Stomach smooth muscle (tissue), 2 donors: ENCODE measurements around the gene NOXO1.
"Not testable (repeated sequence)": the region's sequence is repeated elsewhere in the genome, so short reads cannot be mapped to it uniquely, and the experiment has no call there.

Source experiments
- H3K27ac ChIP-seq: one replicate; pipeline ENCODE4 v1.7.0; 2013; ENCODE audit warnings: mild to moderate bottlenecking, low read length, inconsistent platforms
- H3K27me3 ChIP-seq, 2 donors: one replicate each; pipeline ENCODE4 v1.7.0; 2013; ENCODE audit warnings: low read length in 2 of 2; ENCODE audit not compliant: insufficient read depth in 2 of 2, control insufficient read depth in 1 of 2
- H3K36me3 ChIP-seq, 2 donors: one replicate each; pipeline ENCODE4 v1.7.0; 2013; ENCODE audit warnings: low read length in 2 of 2; ENCODE audit not compliant: control insufficient read depth in 2 of 2, insufficient read depth in 2 of 2
- H3K4me1 ChIP-seq: one replicate; pipeline ENCODE4 v1.7.0; 2013; ENCODE audit warnings: low read length; ENCODE audit not compliant: control insufficient read depth, insufficient read depth
- H3K4me3 ChIP-seq, 2 donors: one replicate each; pipeline ENCODE4 v1.7.0; 2013; ENCODE audit warnings: low read length in 2 of 2
- H3K9ac ChIP-seq, 2 donors: one replicate each; pipeline ENCODE4 v1.7.0; 2013; ENCODE audit warnings: low read length in 2 of 2, mild to moderate bottlenecking in 1 of 2
- H3K9me3 ChIP-seq, 2 donors: one replicate each; pipeline ENCODE4 v1.7.0; 2013; ENCODE audit warnings: low read length in 2 of 2; ENCODE audit not compliant: control insufficient read depth in 2 of 2
- donor health status: healthy.
- donor health status: Pancreatic carcinoma.

NOXO1 gene

DNA sequence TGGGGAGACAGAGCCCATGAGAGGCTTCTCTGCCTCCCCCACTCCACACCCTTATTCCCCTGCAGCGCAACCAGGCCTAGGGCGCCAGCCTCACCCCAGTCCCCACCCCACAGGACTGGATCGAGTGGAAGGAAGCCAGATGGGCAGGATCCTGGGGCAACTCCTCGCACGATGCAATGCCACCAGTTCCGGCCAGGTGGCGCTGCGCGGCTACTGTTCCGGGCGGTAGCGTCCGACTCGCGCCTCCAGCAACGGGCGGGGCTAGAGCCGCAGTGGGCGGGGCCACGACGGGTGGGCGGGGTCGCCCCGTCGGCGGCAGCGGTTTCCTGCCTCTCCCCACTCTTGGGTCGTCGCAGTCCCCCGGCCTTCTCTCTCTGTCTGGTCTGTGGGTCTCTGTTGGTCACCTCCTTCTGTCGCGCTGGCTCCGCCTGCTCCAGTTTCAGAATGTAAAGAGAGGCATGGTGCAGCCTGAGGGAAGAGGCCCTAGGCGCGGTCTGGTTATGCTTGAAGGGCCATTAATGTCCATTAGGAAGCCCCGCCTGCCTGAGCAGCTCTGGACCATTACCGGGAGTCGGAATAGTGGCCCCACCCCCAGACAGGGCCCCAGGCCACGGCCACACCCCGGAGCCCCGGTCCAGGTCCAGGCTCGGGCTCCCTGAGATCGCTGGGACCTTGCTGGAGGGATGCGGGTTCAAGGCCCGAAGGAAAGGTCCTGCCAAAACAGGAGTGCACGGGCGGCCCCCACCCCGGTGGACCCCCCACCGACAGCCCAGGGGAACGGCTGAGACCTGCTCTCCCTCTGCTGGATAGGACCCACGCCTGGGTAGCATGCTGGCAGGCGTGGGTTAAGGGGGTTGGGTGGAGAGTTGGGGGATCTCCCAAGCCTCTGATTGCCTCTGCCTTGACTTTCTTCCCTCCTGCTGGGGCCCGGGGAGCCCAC, 42.1 kb upstream of the NOXO1 start:
- H3K36me3 ChIP-seq, result no peaks in the 10 kb centered on the region
- no peaks in the 10 kb centered on the region for H3K9me3 ChIP-seq
- H3K27ac ChIP-seq, result peak overlapping the region; percentile 18
- peaks cover 11 to 25% of the 10 kb centered on the region in 2 donors for H3K27me3 ChIP-seq
- peaks cover 56% of the 10 kb centered on the region for H3K4me1 ChIP-seq
- peak overlapping the region; percentile 69 to 71 for H3K4me3 ChIP-seq
- no peak overlapping the region for H3K9ac ChIP-seq

DNA sequence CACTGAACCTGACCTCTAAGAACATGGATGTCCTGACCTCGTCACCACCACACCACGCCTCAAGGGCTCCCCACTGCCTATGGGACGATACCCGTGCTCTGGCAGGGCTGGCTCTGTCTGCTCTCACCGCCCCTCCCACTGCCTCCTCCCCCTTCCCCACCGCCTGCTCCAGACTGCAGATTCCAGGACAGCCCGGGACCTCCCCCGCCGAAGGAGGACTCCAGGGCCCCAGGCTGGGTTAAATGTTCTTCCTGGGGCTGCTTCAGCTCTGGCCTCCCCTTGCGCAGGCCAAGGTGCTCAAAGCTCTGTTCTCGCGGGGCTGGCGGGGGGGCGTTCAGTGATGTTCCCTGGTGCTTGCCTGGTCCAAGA, 41.4 kb upstream of the NOXO1 start:
- H3K9ac ChIP-seq, result no peak overlapping the region
- H3K4me1 ChIP-seq, result peaks cover 49% of the 10 kb centered on the region
- no peak overlapping the region for H3K27ac ChIP-seq
- no peaks in the 10 kb centered on the region for H3K36me3 ChIP-seq
- H3K4me3 ChIP-seq, result peak overlapping the region; percentile 69 to 71
- H3K9me3 ChIP-seq, result no peaks in the 10 kb centered on the region
- peaks cover 14 to 25% of the 10 kb centered on the region in 2 donors for H3K27me3 ChIP-seq

DNA sequence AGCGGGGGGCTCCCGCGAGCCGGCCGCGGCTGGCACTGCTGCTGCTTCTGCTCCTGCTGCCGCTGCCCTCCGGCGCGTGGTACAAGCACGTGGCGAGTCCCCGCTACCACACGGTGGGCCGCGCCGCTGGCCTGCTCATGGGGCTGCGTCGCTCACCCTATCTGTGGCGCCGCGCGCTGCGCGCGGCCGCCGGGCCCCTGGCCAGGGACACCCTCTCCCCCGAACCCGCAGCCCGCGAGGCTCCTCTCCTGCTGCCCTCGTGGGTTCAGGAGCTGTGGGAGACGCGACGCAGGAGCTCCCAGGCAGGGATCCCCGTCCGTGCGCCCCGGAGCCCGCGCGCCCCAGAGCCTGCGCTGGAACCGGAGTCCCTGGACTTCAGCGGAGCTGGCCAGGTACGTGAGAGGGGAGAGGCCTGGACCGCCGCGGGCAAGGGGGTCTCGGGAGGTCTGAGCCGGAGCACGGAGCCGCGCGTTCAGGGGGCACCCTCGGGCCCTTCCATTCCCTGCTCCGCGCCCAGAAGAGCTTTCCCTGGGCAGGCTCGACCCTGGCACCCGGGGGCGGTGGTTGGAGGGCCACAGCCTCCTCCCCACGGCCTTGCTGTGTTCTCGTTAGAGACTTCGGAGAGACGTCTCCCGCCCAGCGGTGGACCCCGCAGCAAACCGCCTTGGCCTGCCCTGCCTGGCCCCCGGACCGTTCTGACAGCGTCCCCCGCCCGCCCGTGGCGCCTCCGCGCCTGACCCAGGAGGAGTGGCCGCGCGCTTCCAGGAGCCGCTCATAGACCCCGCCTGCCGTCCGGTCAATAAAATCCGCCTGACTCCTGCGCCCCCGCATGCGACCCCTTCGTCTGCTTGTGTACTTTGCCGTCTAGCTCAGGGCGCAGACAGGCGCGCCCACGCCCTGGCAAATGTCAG, 38.9 kb upstream of the NOXO1 start:
- peak overlapping the region in 1 of 2 donors; percentile 22 for H3K4me3 ChIP-seq

DNA sequence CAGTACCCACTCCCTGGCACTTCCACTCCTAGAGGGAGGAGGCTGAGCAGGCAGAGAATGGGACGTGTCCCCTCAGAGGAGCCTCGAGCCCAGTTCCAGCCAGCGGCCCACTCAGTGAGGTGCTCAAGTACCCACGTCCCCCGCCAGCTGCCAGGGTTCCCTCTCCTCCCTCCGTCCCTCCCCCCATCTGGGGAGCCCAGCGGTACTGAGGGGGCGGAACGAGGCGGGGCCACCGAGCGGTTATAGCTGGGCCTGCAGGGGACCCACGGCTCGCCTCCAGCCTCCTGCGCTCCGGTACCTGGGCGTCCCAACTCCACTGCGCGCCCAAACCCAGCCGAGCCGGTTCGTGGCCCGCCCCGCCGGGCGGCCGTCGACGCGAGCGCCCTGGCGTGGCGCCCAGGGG, 38.2 kb upstream of the NOXO1 start, which contains the start of gene NPW:
NPW (plus strand) TSS at position 268 of the 403 bp plus-strand sequence.
- Histone ChIP-seq H3K27ac (no peak within 1 kb of the TSS), H3K9me3 (no peaks in the 10 kb centered on the region), H3K9ac (no peak within 1 kb of the TSS), H3K27me3 (peaks cover 14 to 25% of the 10 kb centered on the region in 2 donors), H3K36me3 (no peaks in the 10 kb centered on the region), H3K4me1 (peaks cover 35% of the 10 kb centered on the region), H3K4me3 (peak within 1 kb of the TSS in 1 of 2 donors; percentile 22)

More for the DNA sequence above, 38.9 kb upstream of the NOXO1 start:
- no peak overlapping the region for H3K9ac ChIP-seq
- H3K4me1 ChIP-seq, result peaks cover 35% of the 10 kb centered on the region
- no peak overlapping the region for H3K27ac ChIP-seq
- H3K36me3 ChIP-seq, result no peaks in the 10 kb centered on the region
- peaks cover 14 to 25% of the 10 kb centered on the region in 2 donors for H3K27me3 ChIP-seq
- no peaks in the 10 kb centered on the region for H3K9me3 ChIP-seq

DNA sequence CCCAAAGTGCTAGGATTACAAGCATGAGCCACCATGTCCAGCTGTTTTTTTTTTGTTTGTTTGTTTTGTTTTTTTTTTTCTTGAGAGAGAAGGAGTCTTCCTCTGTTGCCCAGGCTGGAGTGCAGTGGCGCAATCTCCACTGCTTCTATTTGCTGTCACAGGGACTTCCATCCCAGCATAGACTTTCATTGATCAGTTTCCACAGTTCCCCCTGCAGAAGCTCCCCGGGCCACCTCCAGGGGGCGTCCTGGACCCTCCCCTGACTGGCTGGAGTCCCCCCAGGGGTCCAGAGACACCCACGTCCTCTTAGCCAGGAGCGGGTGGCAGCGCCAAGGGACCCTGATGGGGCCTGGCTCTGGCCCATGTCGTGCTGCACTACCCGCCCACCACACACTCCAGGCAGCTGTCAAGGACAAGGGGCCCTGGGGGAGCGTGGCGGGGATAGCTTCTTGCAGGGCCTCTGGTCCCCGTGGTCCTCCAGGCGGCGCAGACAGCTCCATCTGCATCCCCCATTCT, 35.2 kb upstream of the NOXO1 start:
- Histone ChIP-seq H3K27me3 (peaks cover 11 to 21% of the 10 kb centered on the region in 2 donors), H3K4me1 (peaks cover 16% of the 10 kb centered on the region), H3K9me3 (no peaks in the 10 kb centered on the region), H3K9ac (no peak overlapping the region), H3K4me3 (no peak overlapping the region), H3K27ac (no peak overlapping the region), H3K36me3 (no peaks in the 10 kb centered on the region)

DNA sequence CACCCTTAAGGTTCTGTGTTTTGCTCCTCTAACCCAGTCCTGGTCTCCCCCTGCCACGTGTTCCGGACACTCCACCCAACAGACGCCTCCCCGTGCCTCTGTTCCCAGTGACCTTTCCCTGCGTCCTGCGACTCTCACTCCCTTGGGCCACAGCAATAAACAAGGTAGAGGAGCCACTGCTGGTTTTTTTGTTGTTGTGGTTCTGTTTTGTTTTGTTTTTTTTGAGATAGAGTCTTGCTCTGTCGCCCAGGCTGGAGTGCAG, 34.6 kb upstream of the NOXO1 start:
- no peak overlapping the region for H3K4me3 ChIP-seq
- no peak overlapping the region for H3K9ac ChIP-seq
- peaks cover 11 to 18% of the 10 kb centered on the region in 2 donors for H3K27me3 ChIP-seq
- H3K36me3 ChIP-seq, result no peaks in the 10 kb centered on the region
- no peak overlapping the region for H3K27ac ChIP-seq
- peaks cover 15% of the 10 kb centered on the region for H3K4me1 ChIP-seq
- no peaks in the 10 kb centered on the region for H3K9me3 ChIP-seq

DNA sequence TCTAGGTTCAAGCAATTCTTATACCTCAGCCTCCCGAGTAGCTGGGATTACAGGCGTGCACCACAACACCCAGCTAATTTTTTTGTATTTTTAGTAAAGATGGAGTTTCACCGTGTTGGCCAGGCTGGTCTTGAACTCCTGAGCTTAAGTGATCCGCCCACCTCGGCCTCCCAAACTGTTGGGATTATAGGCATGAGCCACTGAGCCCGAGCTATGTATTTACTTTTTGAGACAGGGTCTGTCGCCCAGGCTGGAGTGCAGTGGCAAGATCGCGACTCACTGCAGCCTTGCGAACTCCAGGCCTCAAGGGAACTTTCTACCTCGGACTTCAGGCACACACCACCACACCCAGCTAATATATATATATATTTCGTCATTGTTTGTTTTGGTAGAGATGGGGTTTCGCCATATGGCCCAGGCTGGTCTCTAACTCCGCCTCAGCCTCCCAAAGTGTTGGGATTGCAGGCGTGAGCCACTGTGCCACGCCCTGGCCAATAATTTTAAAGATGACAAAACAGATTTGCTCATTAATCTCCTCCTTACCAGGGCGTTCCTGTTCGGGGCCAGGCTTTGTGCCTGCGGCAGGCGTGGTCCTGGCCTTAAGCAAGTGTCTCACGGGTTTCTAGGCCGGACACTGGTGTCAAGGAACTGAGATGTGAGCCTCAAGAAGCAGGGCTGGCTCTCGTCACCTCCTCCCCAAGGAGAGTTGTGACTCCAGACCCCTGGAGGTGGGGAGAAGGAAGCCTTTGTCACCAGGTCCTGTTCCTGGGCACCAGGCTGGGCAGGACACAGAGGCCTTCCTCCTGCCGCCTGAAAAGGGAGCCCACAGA, 34.1 kb upstream of the NOXO1 start:
- H3K27ac ChIP-seq, result no peak overlapping the region

DNA sequence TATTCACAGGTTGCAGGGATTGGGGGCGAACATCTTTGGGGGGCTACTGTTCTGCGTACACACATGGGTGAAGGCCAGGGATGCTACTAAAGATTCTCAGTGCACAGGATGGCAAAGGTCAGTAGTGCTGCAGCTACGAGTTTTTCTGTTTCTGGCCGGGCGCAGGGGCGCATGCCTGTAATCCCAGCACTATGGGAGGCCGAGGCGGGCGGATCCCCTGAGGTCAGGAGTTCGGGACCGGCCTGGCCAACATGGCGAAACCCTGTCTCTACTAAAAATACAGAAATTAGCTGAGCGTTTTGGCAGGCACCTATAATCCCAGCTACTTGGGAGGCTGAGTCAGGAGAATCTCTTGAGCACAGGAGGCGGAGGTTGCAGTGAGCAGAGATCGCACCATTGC, 32.3 kb upstream of the NOXO1 start:
- no peak overlapping the region for H3K27ac ChIP-seq
- H3K9ac ChIP-seq, result no peak overlapping the region
- no peaks in the 10 kb centered on the region for H3K9me3 ChIP-seq
- H3K4me1 ChIP-seq, result peaks cover 17% of the 10 kb centered on the region
- no peaks in the 10 kb centered on the region for H3K36me3 ChIP-seq
- H3K27me3 ChIP-seq, result peaks cover 0 to 3% of the 10 kb centered on the region in 2 donors
- no peak overlapping the region for H3K4me3 ChIP-seq

More for the DNA sequence above, 34.1 kb upstream of the NOXO1 start:
- Histone ChIP-seq H3K4me1 (peaks cover 15% of the 10 kb centered on the region), H3K4me3 (no peak overlapping the region), H3K36me3 (no peaks in the 10 kb centered on the region), H3K9me3 (no peaks in the 10 kb centered on the region), H3K27me3 (peaks cover 11 to 13% of the 10 kb centered on the region in 2 donors), H3K9ac (no peak overlapping the region)

DNA sequence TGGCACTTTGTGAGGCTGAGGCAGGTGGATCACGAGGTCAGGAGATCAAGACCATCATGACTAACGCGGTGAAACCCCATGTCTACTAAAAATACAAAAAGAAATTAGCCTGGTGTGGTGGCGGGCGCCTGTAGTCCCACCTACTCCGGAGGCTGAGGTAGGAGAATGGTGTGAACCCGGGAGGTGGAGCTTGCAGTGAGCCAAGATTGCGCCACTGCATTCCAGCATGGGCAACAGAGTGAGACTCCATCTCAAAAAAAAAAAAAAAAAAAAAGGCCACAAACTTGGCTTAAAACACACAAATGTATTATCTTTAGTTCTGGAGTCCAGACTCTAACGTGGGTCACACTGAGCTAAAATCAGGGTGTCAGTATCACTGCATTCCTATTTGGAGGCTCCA, 30.5 kb upstream of the NOXO1 start:
- not testable (repeated sequence) for H3K9ac ChIP-seq, H3K9me3 ChIP-seq, H3K27ac ChIP-seq, H3K36me3 ChIP-seq, H3K27me3 ChIP-seq, H3K4me3 ChIP-seq
- H3K4me1 ChIP-seq, result peaks cover 34% of the 10 kb centered on the region
